GM12865 (cell line): Measurements from ENCODE around the gene CANT1.
A peak's percentile ranks its signal among the peaks of the same experiment; 100 is the strongest.

Source experiments
- DNase-seq: peaks from one replicate; pipeline ENCODE4 v3.0.0; 2010; ENCODE audit warnings: low read depth
- H3K4me3 ChIP-seq: 2 replicates; pipeline ENCODE4 v1.5.1; 2011; ENCODE audit warnings: mild to moderate bottlenecking, low read depth, low read length, control low read depth
- CTCF ChIP-seq: IDR thresholded peaks from 2 replicates; pipeline ENCODE4 v1.5.1; 2011; ENCODE audit warnings: low read length, control low read depth, low read depth, inconsistent platforms; ENCODE audit not compliant: insufficient read depth; ENCODE audit errors: missing control alignments

Gene CANT1

DNA sequence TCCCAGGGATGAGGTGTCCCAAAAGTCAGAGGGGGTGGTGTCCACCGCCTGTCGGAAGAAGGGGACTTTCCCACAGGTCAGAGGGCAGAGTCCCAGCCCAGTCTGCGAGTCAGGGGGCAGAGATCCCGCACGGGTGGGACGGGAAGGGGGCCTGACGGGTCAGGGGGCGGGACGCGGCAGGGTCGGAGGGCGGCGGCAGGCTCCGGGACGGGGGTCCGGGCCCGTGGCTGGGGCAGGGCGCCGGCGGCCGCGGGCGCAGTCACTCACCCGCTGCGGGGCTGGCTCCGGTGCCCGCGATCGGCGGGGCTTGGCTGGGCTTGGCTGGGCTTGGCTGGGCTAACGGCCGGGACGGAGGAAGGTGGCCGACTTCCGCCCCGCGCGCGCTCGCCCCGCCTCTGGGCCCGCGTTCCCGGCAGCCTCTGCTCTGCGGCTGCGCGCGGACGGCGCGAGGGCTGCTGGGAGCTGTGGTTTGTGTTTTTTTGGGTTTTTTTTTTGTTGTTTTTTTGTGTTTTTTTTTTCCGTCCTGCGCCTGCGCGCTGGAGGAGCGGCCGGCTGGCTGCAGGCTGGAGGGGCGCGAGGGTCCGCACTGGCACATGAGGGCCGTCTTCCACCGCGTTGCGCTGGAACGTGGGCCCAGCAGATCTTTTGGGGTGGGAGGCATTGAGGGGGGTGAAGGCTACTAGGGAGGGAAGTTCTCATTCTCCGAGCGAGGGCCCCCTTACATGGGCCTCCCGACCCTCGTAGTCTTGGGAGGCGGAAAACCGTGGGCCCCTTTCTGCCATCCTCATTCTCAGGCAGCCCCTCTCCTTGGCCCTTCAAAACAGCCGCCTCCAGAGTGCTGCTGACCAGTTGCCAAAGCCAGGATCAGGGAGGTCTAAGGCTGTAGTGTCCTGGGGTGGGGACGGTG lies at the start of gene CANT1:
Gene CANT1 (minus strand): TSS at position 368 of the 907 bp plus-strand sequence. CDS start 12,142 bp downstream, outside the sequence.
- H3K4me3 ChIP-seq: peak within 1 kb of the TSS; percentile 100
- TF ChIP-seq CTCF: no peak
- peak; percentile 92 for DNase-seq

- no peak for TF ChIP-seq CTCF
- DNase-seq: no peak
These were observed 48.3 kb upstream of the CANT1 start for GRCh38 chr17:79057737-79058385.

GRCh38 chr17:79055197-79055596 lies 45.6 kb upstream of the CANT1 start:
- DNase-seq: no peak
- no peak overlapping the region for H3K4me3 ChIP-seq
- TF ChIP-seq CTCF: no peak

More at GRCh38 chr17:79057737-79058385, 48.3 kb upstream of the CANT1 start:
- no peak overlapping the region for H3K4me3 ChIP-seq

GRCh38 chr17:79054200-79054960 lies 44.8 kb upstream of the CANT1 start:
- no peak overlapping the region for H3K4me3 ChIP-seq
- TF ChIP-seq CTCF: no peak
- no peak for DNase-seq

GRCh38 chr17:79053251-79053925 lies 43.8 kb upstream of the CANT1 start:
- TF ChIP-seq CTCF: no peak
- no peak for DNase-seq
- H3K4me3 ChIP-seq: no peak overlapping the region

DNA sequence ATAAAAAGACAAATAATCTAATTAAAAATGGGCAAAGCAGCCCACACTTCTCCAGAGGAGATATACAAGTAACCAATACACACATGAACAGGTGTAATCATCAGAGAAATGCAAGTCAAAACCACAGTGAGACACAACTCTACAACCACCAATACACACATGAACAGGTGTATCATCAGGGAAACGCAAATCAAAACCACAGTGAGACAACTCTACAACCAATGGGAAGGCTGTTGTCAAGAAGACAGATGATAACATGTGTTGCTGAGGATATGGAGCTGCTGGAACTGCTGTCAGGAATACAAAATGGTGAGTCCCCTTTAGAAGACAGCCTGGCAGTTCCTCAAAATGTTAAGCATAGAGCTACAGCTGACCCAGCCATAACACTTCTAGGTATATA lies 42.6 kb upstream of the CANT1 start:
- no peak for DNase-seq
- no peak overlapping the region for H3K4me3 ChIP-seq
- no peak for TF ChIP-seq CTCF
